AG04449 (cell line): ENCODE results near the gene MB21D2.

Experiments used
- CTCF ChIA-PET: fragments of 350-600 bp; formaldehyde crosslinking; extraction: SDS; loops from one replicate; lab custom pipeline; 2021; ENCODE audit warnings: antibody characterized with exemption; lab: Yijun Ruan, JAX
- POLR2A ChIA-PET: fragments of 400-600, 350-600 bp; formaldehyde crosslinking; extraction: SDS; loops from one replicate; lab custom pipeline; 2020; ENCODE audit warnings: antibody characterized with exemption, inconsistent platforms; lab: Yijun Ruan, JAX
- DNase-seq: peaks from one replicate; pipeline ENCODE4 v3.0.0-alpha.2; 2010; ENCODE audit warnings: low read depth, low spot score
- H3K4me3 ChIP-seq: 2 replicates; pipeline ENCODE4 v1.5.1; 2011; ENCODE audit warnings: low read depth, mild to moderate bottlenecking, control low read depth, low read length
- TF ChIP-seq, protein P1 (sequence below): IDR thresholded peaks from one replicate; pipeline ENCODE4 v1.5.1; 2011; ENCODE audit warnings: mild to moderate bottlenecking, moderate library complexity, low read length, control low read depth, inconsistent platforms; ENCODE audit not compliant: insufficient read depth; ENCODE audit errors: missing control alignments

The MB21D2 gene

GRCh38 chr3:192905980-192906678 lies 11.5 kb downstream of the MB21D2 start:
- DNase-seq: no peak
- TF ChIP-seq, protein P1, sequence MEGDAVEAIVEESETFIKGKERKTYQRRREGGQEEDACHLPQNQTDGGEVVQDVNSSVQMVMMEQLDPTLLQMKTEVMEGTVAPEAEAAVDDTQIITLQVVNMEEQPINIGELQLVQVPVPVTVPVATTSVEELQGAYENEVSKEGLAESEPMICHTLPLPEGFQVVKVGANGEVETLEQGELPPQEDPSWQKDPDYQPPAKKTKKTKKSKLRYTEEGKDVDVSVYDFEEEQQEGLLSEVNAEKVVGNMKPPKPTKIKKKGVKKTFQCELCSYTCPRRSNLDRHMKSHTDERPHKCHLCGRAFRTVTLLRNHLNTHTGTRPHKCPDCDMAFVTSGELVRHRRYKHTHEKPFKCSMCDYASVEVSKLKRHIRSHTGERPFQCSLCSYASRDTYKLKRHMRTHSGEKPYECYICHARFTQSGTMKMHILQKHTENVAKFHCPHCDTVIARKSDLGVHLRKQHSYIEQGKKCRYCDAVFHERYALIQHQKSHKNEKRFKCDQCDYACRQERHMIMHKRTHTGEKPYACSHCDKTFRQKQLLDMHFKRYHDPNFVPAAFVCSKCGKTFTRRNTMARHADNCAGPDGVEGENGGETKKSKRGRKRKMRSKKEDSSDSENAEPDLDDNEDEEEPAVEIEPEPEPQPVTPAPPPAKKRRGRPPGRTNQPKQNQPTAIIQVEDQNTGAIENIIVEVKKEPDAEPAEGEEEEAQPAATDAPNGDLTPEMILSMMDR: no peak
- ChIA-PET CTCF (interaction anchor here (1.0 to 1.5 kb wide), 2 partner anchors 9 to 89 kb away, joined by 3 to 5 read pairs; no protein-coding TSS in a partner anchor), POLR2A (interaction anchor here (3.0 kb wide), 1 partner anchor 11 kb away, joined by 9 read pairs; the partner anchor contains the start of gene MB21D2)
- no peak overlapping the region for H3K4me3 ChIP-seq

DNA sequence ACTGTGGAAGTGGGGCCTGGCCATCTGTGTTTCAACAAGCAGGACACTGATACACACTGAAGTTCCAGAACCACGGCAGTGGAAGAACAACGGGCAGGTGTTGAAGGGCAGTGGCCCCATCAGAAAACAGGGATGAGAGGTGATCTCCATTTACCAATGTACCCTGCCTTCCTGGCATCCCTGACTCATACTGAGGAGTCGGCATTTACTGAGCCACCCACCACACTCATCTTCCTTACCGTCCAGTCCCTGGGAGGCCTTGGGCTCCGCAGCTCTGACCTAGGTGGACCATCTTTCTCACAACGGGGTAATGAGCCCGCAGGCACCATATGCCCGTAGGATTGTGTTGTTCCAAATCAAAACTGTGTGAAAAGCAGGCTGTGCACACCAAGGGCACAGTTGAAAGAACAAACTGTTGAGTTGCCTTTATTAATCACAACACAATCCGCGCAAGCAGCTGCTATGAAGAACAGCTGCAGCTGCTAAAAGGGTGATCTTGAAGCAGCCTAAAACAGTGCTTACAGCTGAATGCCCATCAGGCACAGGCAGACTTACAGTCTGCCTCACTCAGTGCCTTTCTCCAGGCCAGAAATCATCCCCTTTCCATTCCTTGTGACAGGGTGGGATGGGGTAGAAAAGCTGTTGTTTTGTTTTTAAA lies 12.9 kb downstream of the MB21D2 start:
- TF ChIP-seq, protein P1: no peak
- CTCF ChIA-PET: interaction anchor here (0.8 to 1.4 kb wide), 3 partner anchors 10 to 89 kb away, joined by 3 to 6 read pairs (median 4); partner anchors contain the start of gene MB21D2
- H3K4me3 ChIP-seq: no peak overlapping the region
- no peak for DNase-seq
- POLR2A ChIA-PET: interaction anchor here (3.0 kb wide), 1 partner anchor 13 kb away, joined by 9 read pairs; the partner anchor contains the start of gene MB21D2

- DNase-seq: no peak
- no peak overlapping the region for H3K4me3 ChIP-seq
- TF ChIP-seq, protein P1: no peak
- CTCF ChIA-PET: no interaction called here
- POLR2A ChIA-PET: no interaction called here
Observed at GRCh38 chr3:192902549-192902948, 15.1 kb downstream of the MB21D2 start.

DNA sequence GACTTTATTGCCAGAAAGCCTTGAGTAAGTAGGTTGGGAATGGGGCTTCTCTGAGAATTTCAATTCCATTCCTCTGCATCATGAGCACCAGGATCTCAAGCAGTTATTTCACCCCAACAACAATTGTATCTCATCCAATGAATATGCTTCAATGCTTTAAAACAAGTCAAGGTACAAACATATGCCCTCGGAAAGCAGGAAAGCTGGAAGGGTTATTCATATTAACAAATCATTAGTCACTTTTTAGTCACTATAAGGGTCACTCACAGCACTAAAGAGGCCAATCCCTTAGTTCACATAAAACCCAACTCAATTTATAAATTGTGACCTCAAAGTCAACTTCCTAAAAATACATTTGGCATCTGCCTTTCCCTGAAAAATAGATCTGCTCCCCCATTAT lies 16.2 kb downstream of the MB21D2 start:
- ChIA-PET POLR2A (interaction anchor here (0.7 to 0.8 kb wide), 2 partner anchors 14 to 22 kb away, joined by 5 to 6 read pairs; no protein-coding TSS in a partner anchor), CTCF (interaction anchor here (0.9 to 1.0 kb wide), 2 partner anchors 13 to 16 kb away, joined by 3 read pairs; partner anchors contain the start of gene MB21D2)
- TF ChIP-seq, protein P1: no peak
- DNase-seq: peak; percentile 92
- H3K4me3 ChIP-seq: no peak overlapping the region

GRCh38 chr3:192899540-192899982 lies 18.1 kb downstream of the MB21D2 start:
- CTCF ChIA-PET: interaction anchor here (0.7 to 1.8 kb wide), 6 partner anchors 9 to 86 kb away, joined by 3 to 5 read pairs (median 4); no protein-coding TSS in a partner anchor
- peak; percentile 88 for DNase-seq
- TF ChIP-seq, protein P1: no peak
- POLR2A ChIA-PET: interaction anchor here (1.1 to 1.2 kb wide), 3 partner anchors 10 to 18 kb away, joined by 4 to 9 read pairs (median 6); partner anchors contain the start of gene MB21D2
- H3K4me3 ChIP-seq: no peak overlapping the region
